Measurements from ENCODE around the gene ZMYND8. TPM values are rescaled to one million over a fixed set of nuclear protein-coding genes. Genes with fewer than 3 reads are reported as not detected.

The ZMYND8 gene
- total and polyA plus RNA-seq, 2 donors (not counting 3 experiments of a cell fraction or from before 2014, with no cell fraction given): 30.6 to 75.2 TPM

DNA sequence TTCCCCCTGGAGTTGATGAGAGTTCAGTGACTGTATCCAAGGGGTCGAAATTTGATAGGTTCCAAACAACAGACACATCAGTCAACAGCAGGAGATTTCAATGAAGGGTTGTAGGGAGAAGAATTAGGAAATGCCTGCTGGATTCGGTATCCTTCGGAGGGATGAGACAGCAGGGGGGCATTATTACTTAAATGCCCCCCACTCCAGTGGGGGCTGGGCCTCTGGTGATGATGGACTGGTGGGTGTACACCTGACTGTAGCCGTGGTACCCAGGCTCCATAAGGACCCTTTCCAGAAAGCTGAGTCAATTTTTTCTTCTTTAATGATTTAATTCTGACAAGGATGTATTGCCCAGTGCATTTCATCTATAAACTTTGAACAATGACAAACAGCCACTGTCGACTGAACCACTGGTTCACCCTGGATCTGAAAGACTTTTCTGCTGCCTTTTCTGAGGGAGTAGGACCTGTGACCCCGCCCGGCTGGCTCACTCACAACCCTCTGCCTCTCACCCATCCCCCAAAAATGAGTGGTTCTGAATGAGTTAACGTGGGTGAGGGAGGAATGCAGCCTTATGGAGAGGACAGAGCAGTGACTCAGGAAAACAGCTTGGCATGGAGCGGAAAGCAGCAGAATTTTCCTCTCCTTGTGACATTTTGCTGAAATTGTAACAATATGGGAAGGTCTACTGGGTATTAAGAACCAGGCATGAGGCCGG lies 41.0 kb downstream of the ZMYND8 start:
- peak overlapping the region; percentile 86 for H3K27ac ChIP-seq (ENCODE audit: insufficient read depth, low read depth, low read length)
- dilution Hi-C loops (cut with MboI; ENCODE audit: extremely low pct_ligation_motif_present, low sequenced_read_pairs) (no loop called here), intact Hi-C loops (cut with micrococcal nuclease) (loop anchor here (5.0 to 10.0 kb wide), 3 partner anchors 187 to 1609 kb away; partner anchors contain the start of genes ARFGEF2 and NCOA3)
- peaks cover 65% of the 10 kb centered on the region for H3K4me1 ChIP-seq (ENCODE audit: control insufficient read depth, extremely low read depth, insufficient read depth, low read length)
- peak overlapping the region; percentile 39 for H3K9ac ChIP-seq (replicated peaks; ENCODE audit: extremely low read depth, insufficient read depth, low read length)
- no TSS peak for BruUV-seq (replicated peaks)
- TF ChIP-seq FOS (IDR thresholded peaks at IDR 0.05; ENCODE audit: borderline replicate concordance, insufficient read depth, low read length) (peak; percentile 74), GATA2 (IDR thresholded peaks at IDR 0.05; ENCODE audit: insufficient read depth, insufficient read length, low read depth, low read length) (no peak), EZH2 (IDR thresholded peaks at IDR 0.05; ENCODE audit: borderline replicate concordance, low read depth, low read length, severe bottlenecking) (no peak), JUN (IDR thresholded peaks at IDR 0.05; ENCODE audit: borderline replicate concordance, insufficient read depth, insufficient read length, low read depth) (peak; percentile 18), POLR2AphosphoS5 (IDR thresholded peaks at IDR 0.05; ENCODE audit: insufficient read depth, low read depth, low read length) (peak; percentile 51), MYC (IDR thresholded peaks at IDR 0.05; ENCODE audit: low read depth, low read length) (no peak), POLR2A (IDR thresholded peaks at IDR 0.05; ENCODE audit: low read depth, low read length) (no peak)
- TF ChIP-seq, protein P1, sequence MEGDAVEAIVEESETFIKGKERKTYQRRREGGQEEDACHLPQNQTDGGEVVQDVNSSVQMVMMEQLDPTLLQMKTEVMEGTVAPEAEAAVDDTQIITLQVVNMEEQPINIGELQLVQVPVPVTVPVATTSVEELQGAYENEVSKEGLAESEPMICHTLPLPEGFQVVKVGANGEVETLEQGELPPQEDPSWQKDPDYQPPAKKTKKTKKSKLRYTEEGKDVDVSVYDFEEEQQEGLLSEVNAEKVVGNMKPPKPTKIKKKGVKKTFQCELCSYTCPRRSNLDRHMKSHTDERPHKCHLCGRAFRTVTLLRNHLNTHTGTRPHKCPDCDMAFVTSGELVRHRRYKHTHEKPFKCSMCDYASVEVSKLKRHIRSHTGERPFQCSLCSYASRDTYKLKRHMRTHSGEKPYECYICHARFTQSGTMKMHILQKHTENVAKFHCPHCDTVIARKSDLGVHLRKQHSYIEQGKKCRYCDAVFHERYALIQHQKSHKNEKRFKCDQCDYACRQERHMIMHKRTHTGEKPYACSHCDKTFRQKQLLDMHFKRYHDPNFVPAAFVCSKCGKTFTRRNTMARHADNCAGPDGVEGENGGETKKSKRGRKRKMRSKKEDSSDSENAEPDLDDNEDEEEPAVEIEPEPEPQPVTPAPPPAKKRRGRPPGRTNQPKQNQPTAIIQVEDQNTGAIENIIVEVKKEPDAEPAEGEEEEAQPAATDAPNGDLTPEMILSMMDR (IDR thresholded peaks at IDR 0.05; ENCODE audit: extremely low read depth in 1 of 2, insufficient read depth in 1 of 2, low read depth in 1 of 2, low read length in 2 of 2): no peak
- TF ChIP-seq, protein P2, sequence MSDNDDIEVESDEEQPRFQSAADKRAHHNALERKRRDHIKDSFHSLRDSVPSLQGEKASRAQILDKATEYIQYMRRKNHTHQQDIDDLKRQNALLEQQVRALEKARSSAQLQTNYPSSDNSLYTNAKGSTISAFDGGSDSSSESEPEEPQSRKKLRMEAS (IDR thresholded peaks at IDR 0.05; ENCODE audit: insufficient read depth, insufficient read length): no peak
- CTCF ChIA-PET: interaction anchor here (0.9 to 5.2 kb wide), 10 partner anchors 9 to 68 kb away, joined by 3 to 53 read pairs (median 7); partner anchors contain the start of gene ZMYND8
- H3K9me3 ChIP-seq (replicated peaks; ENCODE audit: control insufficient read depth, insufficient read depth, low read length): no peaks in the 10 kb centered on the region
- no peak overlapping the region for H3K4me3 ChIP-seq (replicated peaks in 1 of 3; ENCODE audit: insufficient read depth in 1 of 3, low read depth in 1 of 3, low read length in 3 of 3)
- H3K4me2 ChIP-seq (ENCODE audit: insufficient read depth, low read length): no peak overlapping the region
- peaks cover 64% of the 10 kb centered on the region for H3K79me2 ChIP-seq (ENCODE audit: control insufficient read depth, insufficient read depth, low read length)
- no peak overlapping the region for H2AFZ ChIP-seq (ENCODE audit: low read depth, low read length)
- FAIRE-seq (peak; percentile 85), DNase-seq (ENCODE audit: low read depth, low spot score) (peak; percentile 83)
- H3K36me3 ChIP-seq (ENCODE audit: control insufficient read depth in 2 of 2, extremely low read depth in 1 of 2, insufficient read depth in 2 of 2, low read length in 2 of 2): peaks cover 0 to 6% of the 10 kb centered on the region in 2 experiments
- no peaks in the 10 kb centered on the region for H3K27me3 ChIP-seq (ENCODE audit: control insufficient read depth in 2 of 2, insufficient read depth in 2 of 2, low read length in 2 of 2)
- no peaks in the 10 kb centered on the region for H3K9me1 ChIP-seq (replicated peaks; ENCODE audit: control insufficient read depth, extremely low read depth, insufficient read depth, low read length)
- POLR2A ChIA-PET: interaction anchor here (2.5 to 4.7 kb wide), 2 partner anchors 12 to 42 kb away, joined by 12 to 60 read pairs; partner anchors contain the start of gene ZMYND8
- H4K20me1 ChIP-seq (replicated peaks; ENCODE audit: control insufficient read depth, extremely low read depth, insufficient read depth, low read length): no peaks in the 10 kb centered on the region

Measured in endothelial cell of umbilical vein (primary cell).